ENCODE data around the gene IKZF1.

Gene IKZF1

GRCh38 chr7:50352751-50353150, 48.2 kb downstream of the IKZF1 start:
- no peak for DNase-seq
- Mint-ChIP-seq H3K9me3 (no peaks in the 10 kb centered on the region), H3K36me3 (ENCODE audit: insufficient read depth) (peaks cover 90% of the 10 kb centered on the region), H3K27me3 (no peaks in the 10 kb centered on the region), H3K4me1 (ENCODE audit: low read depth in 2 of 2) (peaks cover 81 to 86% of the 10 kb centered on the region in 2 donors), H3K27ac (no peak overlapping the region), H3K4me3 (peak overlapping the region; percentile 81 to 91)
- no peak for ATAC-seq (replicated peaks)

GRCh38 chr7:50353201-50353600, 48.7 kb downstream of the IKZF1 start:
- no peaks in the 10 kb centered on the region for H3K27me3 Mint-ChIP-seq
- peaks cover 90% of the 10 kb centered on the region for H3K36me3 Mint-ChIP-seq (ENCODE audit: insufficient read depth)
- H3K9me3 Mint-ChIP-seq = no peaks in the 10 kb centered on the region
- no peak overlapping the region for H3K27ac Mint-ChIP-seq
- peaks cover 81 to 86% of the 10 kb centered on the region in 2 donors for H3K4me1 Mint-ChIP-seq (ENCODE audit: low read depth in 2 of 2)
- H3K4me3 Mint-ChIP-seq = peak overlapping the region; percentile 73 to 91
- ATAC-seq (replicated peaks) = no peak
- DNase-seq = no peak

GRCh38 chr7:50353894-50354595, 49.5 kb downstream of the IKZF1 start:
- H3K4me3 Mint-ChIP-seq = peak overlapping the region; percentile 73 to 91
- peaks cover 90% of the 10 kb centered on the region for H3K36me3 Mint-ChIP-seq (ENCODE audit: insufficient read depth)

GRCh38 chr7:50355817-50356178, 51.3 kb downstream of the IKZF1 start:
- Mint-ChIP-seq H3K4me3 (peak overlapping the region; percentile 83 to 86), H3K36me3 (ENCODE audit: insufficient read depth) (peaks cover 89% of the 10 kb centered on the region), H3K27me3 (no peaks in the 10 kb centered on the region), H3K4me1 (ENCODE audit: low read depth in 2 of 2) (peaks cover 81 to 87% of the 10 kb centered on the region in 2 donors), H3K27ac (peak overlapping the region; percentile 99 to 100), H3K9me3 (no peaks in the 10 kb centered on the region)
- DNase-seq (no peak), ATAC-seq (replicated peaks) (no peak)

More at GRCh38 chr7:50353894-50354595, 49.5 kb downstream of the IKZF1 start:
- no peak for DNase-seq
- no peaks in the 10 kb centered on the region for H3K9me3 Mint-ChIP-seq
- H3K27ac Mint-ChIP-seq = no peak overlapping the region
- peaks cover 80 to 86% of the 10 kb centered on the region in 2 donors for H3K4me1 Mint-ChIP-seq (ENCODE audit: low read depth in 2 of 2)
- no peak for ATAC-seq (replicated peaks)
- no peaks in the 10 kb centered on the region for H3K27me3 Mint-ChIP-seq

GRCh38 chr7:50356212-50356944, 51.9 kb downstream of the IKZF1 start:
- Mint-ChIP-seq H3K4me3 (peak overlapping the region; percentile 83 to 86), H3K36me3 (ENCODE audit: insufficient read depth) (peaks cover 92% of the 10 kb centered on the region), H3K27ac (peak overlapping the region; percentile 99 to 100), H3K9me3 (no peaks in the 10 kb centered on the region), H3K27me3 (no peaks in the 10 kb centered on the region), H3K4me1 (ENCODE audit: low read depth in 2 of 2) (peaks cover 82 to 86% of the 10 kb centered on the region in 2 donors)
- DNase-seq (no peak), ATAC-seq (replicated peaks) (no peak)

GRCh38 chr7:50356945-50357268, 52.4 kb downstream of the IKZF1 start:
- Mint-ChIP-seq H3K27me3 (no peaks in the 10 kb centered on the region), H3K4me3 (peak overlapping the region; percentile 83 to 86), H3K4me1 (ENCODE audit: low read depth in 2 of 2) (peaks cover 78 to 81% of the 10 kb centered on the region in 2 donors), H3K27ac (peak overlapping the region; percentile 99 to 100), H3K9me3 (no peaks in the 10 kb centered on the region), H3K36me3 (ENCODE audit: insufficient read depth) (peaks cover 92% of the 10 kb centered on the region)
- ATAC-seq (replicated peaks) (no peak), DNase-seq (no peak)

GRCh38 chr7:50357426-50357825, 52.9 kb downstream of the IKZF1 start:
- H3K4me3 Mint-ChIP-seq = peak overlapping the region; percentile 83 to 86
- no peak for ATAC-seq (replicated peaks)
- no peaks in the 10 kb centered on the region for H3K27me3 Mint-ChIP-seq
- peaks cover 92% of the 10 kb centered on the region for H3K36me3 Mint-ChIP-seq (ENCODE audit: insufficient read depth)
- H3K27ac Mint-ChIP-seq = peak overlapping the region; percentile 99 to 100
- DNase-seq = no peak
- H3K4me1 Mint-ChIP-seq (ENCODE audit: low read depth in 2 of 2) = peaks cover 77 to 81% of the 10 kb centered on the region in 2 donors
- H3K9me3 Mint-ChIP-seq = peaks cover 0 to under 1% of the 10 kb centered on the region in 2 donors

- Mint-ChIP-seq H3K36me3 (ENCODE audit: insufficient read depth) (peaks cover 93% of the 10 kb centered on the region), H3K27ac (peak overlapping the region; percentile 99 to 100), H3K27me3 (no peaks in the 10 kb centered on the region), H3K4me3 (peak overlapping the region; percentile 83 to 86), H3K4me1 (ENCODE audit: low read depth in 2 of 2) (peaks cover 81 to 82% of the 10 kb centered on the region in 2 donors), H3K9me3 (peaks cover 3 to 8% of the 10 kb centered on the region in 2 donors)
- no peak for DNase-seq
- no peak for ATAC-seq (replicated peaks)
Measured at GRCh38 chr7:50358041-50358705, 53.7 kb downstream of the IKZF1 start.

- Mint-ChIP-seq H3K9me3 (peaks cover 3 to 9% of the 10 kb centered on the region in 2 donors), H3K27ac (peak overlapping the region; percentile 99 to 100), H3K4me1 (ENCODE audit: low read depth in 2 of 2) (peaks cover 81 to 82% of the 10 kb centered on the region in 2 donors), H3K27me3 (no peaks in the 10 kb centered on the region), H3K36me3 (ENCODE audit: insufficient read depth) (peaks cover 93% of the 10 kb centered on the region), H3K4me3 (peak overlapping the region; percentile 83 to 86)
- no peak for DNase-seq
- ATAC-seq (replicated peaks) = no peak
Measured at GRCh38 chr7:50358779-50359178, 54.3 kb downstream of the IKZF1 start.

- ATAC-seq (replicated peaks) (no peak), DNase-seq (no peak)
- Mint-ChIP-seq H3K4me1 (ENCODE audit: low read depth in 2 of 2) (peaks cover 82 to 86% of the 10 kb centered on the region in 2 donors), H3K9me3 (peaks cover 3 to 9% of the 10 kb centered on the region in 2 donors), H3K4me3 (peak overlapping the region; percentile 83 to 86), H3K27me3 (no peaks in the 10 kb centered on the region), H3K27ac (peak overlapping the region; percentile 99 to 100), H3K36me3 (ENCODE audit: insufficient read depth) (peaks cover 91% of the 10 kb centered on the region)
Measured at GRCh38 chr7:50359258-50359994, 54.9 kb downstream of the IKZF1 start.

- Mint-ChIP-seq H3K27me3 (no peaks in the 10 kb centered on the region), H3K27ac (peak overlapping the region; percentile 99 to 100), H3K36me3 (ENCODE audit: insufficient read depth) (peaks cover 85% of the 10 kb centered on the region), H3K4me1 (ENCODE audit: low read depth in 2 of 2) (peaks cover 82 to 84% of the 10 kb centered on the region in 2 donors), H3K9me3 (peaks cover 3 to 9% of the 10 kb centered on the region in 2 donors), H3K4me3 (peak overlapping the region; percentile 83 to 86)
- DNase-seq (peak; percentile 71), ATAC-seq (replicated peaks) (peak; percentile 79)
Measured at GRCh38 chr7:50359995-50360925, 55.7 kb downstream of the IKZF1 start.

GRCh38 chr7:50362142-50362541, 57.6 kb downstream of the IKZF1 start:
- Mint-ChIP-seq H3K36me3 (ENCODE audit: insufficient read depth) (peaks cover 82% of the 10 kb centered on the region), H3K27ac (peak overlapping the region; percentile 99 to 100), H3K4me1 (ENCODE audit: low read depth in 2 of 2) (peaks cover 82 to 85% of the 10 kb centered on the region in 2 donors), H3K27me3 (no peaks in the 10 kb centered on the region), H3K4me3 (peak overlapping the region; percentile 83 to 86), H3K9me3 (peaks cover 3 to 9% of the 10 kb centered on the region in 2 donors)
- DNase-seq (no peak), ATAC-seq (replicated peaks) (no peak)
